Epidermal melanocyte (primary cell): ENCODE data around the gene FJX1.

ENCODE experiments used
- DNase-seq: peaks from one replicate; pipeline ENCODE4 v3.0.0; 2011; ENCODE audit warnings: low spot score; ENCODE audit not compliant: insufficient read length

The FJX1 gene, protein sequence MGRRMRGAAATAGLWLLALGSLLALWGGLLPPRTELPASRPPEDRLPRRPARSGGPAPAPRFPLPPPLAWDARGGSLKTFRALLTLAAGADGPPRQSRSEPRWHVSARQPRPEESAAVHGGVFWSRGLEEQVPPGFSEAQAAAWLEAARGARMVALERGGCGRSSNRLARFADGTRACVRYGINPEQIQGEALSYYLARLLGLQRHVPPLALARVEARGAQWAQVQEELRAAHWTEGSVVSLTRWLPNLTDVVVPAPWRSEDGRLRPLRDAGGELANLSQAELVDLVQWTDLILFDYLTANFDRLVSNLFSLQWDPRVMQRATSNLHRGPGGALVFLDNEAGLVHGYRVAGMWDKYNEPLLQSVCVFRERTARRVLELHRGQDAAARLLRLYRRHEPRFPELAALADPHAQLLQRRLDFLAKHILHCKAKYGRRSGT

DNA sequence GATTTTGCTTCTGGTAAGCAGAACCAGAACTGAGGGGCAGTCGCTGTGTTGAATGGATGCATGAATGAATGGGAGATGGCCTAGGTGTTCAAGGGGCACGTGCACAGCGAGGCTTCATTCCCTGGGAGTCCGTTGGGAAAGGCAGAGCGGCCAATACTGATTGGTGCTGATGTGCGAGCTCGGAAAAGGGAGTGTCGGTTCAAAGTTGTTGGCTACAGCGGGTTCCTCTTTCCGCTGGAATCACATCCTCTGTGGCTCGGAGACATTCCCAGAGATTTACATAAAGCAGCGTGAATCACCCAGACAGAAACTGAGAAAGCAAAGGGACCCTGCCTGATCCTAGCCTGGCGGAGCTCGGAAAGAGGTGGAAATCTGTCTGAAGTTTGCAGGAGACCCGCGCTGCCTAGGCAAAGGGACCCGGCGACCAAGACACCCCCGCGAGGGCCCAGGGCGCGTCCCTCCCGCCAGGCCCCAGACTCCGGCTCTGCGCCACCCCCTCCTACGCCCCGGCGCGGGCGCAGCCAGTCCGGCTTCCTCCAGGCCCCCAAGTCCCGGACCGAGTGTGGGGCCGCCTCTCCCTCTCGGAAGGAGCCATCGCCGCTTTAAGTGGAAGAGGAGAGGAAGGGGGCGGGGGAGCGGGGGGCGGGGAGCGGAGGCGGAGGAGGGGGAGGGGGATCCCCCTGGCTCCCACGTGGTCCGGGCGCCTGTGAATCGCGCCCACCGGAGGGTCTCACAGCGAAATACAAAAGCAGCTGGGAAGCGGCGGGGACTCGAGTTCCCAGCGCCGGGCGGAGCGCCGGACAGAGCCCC, at the start of gene FJX1:
Gene FJX1, plus strand, starts transcription at position 774 of the 810 bp plus-strand sequence. CDS start 177 bp downstream, outside the sequence.
- peak; percentile 56 for DNase-seq

DNA sequence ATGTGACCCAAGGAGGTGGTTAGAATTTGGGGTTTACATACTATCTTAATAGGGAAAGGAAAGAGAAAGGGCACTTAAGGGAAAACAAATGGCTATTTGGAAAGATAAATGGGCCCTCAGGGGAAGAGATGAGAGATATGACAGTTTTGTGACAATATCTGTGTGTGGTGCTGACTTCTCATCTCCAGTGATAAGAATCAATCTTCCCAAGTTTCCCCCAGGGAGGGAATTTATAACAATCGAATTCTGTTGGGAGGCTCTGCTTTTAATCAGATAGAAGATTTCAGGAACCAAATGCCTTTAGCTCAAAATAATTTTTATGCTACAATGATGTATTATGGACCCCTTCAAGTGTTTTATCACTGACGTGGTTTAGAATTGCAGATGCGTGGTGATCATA, 46.6 kb upstream of the FJX1 start:
- no peak for DNase-seq

DNA sequence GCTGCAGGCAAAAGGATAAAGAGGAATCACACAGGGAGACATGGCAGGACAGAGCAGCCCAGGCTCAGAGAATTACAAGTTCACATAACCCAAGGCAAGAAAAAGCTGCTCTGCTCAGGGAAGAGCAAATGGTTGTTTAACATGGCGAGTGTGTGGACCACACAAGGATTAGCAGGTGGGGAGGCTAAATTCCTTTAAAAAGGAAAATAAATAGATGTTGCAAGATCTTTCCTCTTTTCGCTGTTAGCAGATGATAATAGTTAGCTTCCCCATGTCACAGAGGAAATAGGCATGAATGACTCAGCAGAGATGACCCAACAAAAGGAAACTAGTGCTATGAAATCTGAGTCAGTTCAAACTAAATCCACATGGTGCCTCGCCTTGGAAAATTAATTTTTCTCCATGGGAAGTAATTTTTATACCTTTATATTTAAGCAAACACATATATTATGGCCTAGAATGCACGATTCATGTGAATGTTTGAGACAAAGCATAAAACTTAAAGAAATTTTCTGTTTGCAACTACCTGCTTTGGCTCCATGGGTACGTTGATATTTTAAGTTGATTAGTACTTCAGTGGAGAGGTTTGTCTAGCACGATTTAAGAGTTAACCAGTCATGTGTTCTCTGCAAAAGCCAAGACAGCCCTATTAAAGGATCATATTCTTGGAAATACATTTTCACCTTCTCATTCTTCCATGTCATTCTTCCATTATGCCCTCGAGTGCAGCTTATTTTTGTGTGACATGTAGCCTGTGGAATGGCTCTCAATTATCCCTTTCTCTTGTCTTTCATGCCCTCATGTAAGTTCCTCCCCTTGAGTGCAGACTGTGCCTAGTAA, 38.5 kb upstream of the FJX1 start:
- DNase-seq = peak; percentile 53

DNA sequence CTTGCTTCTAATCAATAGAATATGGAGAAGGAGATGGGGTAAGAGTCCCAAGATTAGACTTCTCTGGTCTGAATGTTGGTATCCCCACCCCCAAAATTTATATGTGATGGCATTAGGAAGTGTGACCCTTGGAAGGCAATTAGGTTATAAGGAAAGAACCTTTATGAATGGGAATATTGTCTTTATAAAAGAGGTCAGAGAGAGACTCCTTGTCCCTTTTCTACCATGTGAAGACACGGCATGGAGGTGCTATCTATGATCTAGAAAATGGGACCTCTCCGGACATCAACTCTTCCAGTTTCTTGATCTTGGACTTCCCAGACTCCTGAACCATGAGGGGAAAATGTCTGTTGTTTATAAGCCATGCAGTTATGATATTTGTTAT, 37.9 kb upstream of the FJX1 start:
- no peak for DNase-seq

DNA sequence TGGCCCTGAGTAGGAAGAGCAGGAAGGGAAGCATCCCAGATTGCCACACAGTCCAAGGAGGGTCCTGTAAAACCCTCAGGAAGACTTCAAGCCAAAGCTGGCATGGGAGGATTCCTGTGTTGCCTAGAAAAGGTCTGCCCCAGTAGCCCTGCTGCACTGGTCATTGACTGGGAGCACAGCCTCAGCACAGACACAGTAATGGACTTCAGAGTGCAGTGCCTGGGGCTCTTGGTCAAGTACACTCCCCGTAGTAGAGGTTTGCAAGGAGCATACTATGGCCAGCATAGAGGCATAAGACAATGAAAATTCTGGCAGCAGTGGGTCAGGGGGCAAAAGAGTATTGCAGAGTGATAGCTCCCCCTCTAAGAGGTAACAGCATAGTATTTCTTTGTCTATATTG, 36.2 kb upstream of the FJX1 start:
- DNase-seq = no peak

DNA sequence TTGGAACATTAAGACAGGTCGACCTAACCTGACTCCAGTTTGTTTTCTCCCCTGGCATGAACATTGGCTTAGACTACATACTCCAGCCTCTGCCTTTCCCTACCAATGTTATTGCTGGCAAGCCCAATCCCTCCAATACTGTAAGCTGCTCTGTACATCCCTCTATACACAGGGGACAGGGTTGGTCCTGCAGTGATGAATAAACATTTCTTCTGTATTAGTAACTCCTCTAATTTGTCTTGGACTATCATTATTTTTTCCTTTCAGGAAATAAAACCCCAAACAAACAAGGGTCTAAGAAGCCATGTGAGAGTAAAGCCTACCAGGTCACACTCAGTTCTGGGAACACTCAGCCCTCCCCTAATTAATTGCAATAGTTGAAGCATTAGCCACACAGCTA, 35.1 kb upstream of the FJX1 start:
- no peak for DNase-seq

DNA sequence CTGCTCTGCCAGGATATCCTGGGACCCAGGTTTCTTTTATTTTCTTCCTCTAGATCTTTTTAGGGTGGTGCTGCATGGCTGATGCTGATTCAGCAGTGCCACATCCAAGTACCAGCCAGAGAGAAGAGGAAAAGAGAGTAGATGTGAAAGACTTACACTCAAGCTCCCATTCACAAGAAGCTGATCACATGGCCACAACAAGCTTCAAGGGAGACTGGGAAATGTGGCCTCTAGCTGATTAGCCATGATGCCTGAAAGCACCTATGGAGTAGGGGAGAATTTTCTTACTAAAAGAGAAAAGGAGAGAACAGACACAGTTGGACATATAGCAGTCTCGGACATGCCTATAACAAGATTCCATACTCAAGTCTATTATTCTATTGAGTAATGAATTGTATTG, 34.4 kb upstream of the FJX1 start:
- DNase-seq = no peak

DNA sequence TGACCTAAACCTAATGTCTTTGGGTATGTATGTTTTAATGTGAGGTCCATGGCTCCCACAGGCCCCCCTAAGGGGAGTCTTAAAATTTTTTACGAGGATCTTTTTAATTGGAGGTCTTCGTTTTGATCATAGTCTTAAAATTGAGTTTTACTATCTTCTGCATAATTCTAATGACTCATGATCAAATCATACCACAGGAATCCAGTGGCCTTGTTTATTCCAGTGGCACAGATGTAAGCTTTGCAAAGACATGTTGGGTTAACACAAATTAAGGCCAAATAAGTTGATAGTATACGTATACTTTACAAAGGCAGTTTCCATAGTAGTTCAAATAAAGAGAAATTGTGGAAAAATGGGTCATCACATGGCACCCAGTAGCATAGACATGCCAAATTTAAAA, 33.9 kb upstream of the FJX1 start:
- DNase-seq = no peak

DNA sequence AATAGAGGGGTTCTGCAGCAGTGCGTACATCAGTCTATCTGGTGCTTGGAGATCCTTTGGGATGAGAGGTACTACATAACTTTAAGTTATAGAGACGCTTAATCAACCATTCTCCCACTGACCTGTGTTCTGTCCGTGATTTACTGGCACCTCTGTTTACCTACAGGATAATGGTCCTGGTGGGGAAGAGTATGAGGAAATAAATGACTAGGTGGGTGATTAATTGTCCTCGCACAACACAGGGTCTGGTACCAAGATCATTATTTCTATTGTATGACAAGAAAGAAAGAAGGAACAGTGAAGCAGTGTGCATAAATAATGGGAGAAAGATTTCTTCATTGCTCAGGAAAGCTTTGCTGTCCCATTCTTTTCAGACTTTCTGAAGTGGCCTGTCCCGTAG, 32.8 kb upstream of the FJX1 start:
- no peak for DNase-seq

DNA sequence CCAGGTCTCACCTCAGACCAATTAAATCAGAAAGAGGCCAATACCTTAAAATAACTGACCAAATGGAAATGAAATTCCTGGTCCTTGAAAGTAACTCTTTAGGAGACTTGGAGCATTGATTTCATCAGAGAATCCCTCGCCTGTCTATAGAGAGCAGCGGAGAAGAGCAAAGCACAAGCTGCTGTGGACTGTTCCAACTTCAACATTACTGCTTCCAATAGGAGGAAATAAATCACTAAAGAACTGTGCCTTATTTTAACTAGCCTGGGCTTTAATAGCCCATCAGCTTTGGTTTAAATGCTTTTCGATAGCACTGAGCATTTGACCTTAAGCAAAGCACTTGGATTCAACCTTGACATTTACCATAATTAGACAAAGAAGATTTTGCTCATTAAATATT, 32.0 kb upstream of the FJX1 start:
- DNase-seq = no peak

DNA sequence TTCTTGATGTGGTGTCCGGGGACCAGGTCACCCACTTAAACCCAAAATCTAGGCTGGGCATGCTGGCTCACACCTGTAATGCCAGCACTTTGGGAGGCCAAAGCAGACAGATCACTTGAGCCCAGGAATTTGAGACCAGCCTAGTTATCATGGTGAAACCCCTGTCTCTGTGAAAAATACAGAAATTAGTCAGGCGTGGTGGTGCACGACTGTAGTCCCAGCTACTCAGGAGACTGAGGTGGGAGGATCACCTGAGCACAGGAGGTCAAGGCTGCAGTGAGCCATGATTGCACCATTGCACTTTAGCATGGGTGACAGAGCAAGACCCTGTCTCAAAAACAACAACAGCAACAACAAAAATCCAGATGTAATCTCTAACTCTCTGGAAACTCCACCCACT, 30.3 kb upstream of the FJX1 start:
- DNase-seq = no peak

DNA sequence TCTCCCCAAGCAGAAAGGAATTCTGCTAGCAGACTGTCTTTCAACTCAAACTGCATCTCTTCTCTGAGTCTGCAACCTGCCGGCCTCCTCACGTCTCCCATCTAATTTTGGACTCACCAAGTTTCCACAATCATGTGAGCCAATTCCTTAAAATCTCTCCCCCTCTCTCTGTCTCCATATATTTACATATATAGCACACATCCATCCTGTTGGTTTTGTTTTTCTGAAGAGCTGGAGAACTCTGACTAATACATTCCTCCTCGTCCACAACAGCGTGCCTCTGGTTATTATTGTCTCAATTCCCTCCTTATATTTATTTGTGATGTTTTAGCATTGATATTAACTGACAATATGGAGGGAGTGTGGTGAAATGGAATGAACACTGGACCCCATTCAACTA, 29.6 kb upstream of the FJX1 start:
- no peak for DNase-seq

DNA sequence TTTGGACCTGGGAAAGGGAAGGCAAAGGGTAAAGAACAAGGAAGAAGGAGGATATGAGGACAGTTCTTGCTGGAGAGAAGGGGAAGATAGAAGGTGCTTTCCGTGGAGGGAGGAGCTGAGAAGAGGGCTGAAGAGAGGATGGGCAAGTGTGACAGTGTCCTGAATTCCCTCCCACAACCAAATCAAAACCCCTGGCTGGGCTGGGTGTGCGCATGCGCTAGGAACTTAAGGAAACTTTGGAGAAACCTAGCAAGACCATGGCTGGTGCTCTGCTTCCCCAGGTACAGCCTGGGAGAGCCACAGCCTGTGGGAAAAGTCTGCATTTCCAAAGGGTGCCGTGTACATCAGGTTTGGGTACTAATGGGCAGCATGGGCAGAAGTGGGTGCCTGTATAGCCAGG, 29.0 kb upstream of the FJX1 start:
- DNase-seq = no peak

DNA sequence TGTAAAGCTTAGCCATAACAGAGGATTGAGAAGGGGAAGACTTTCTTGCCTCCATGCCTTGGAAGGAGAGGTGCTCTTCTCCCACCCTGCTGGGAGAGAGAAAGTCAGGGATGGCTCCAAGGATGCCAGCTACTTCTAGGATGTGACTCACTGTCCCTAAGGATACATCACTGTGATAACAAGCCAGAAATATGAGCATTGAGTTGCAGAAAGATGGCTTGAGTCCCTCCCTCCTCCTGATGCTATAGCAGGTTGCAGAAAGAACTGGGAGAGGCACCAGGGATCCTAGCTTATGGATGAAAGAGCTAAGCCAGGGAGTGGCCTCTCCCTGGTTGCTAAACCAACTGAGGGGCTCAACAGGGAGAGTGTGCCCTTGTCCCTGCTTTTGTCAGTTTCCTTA, 27.8 kb upstream of the FJX1 start:
- DNase-seq = no peak

DNA sequence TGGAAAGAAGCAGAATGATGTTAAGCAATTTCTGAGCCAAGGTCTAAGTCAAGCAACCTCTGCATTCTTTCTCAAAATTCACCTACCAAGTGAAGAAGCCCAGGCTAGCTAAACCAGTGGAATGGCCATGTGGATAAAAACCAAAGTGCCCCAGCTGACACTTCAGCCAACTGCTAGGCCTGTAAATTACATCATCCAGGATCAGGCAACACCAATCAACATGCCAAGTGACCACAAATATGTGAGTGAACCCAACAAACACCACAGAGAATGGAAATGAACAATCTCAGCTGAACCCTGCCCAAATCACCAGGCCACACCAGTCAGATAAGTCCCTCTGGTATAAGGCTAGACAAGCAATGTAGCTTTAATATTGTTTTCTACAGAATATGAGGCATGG, 25.1 kb upstream of the FJX1 start:
- peak; percentile 32 for DNase-seq

DNA sequence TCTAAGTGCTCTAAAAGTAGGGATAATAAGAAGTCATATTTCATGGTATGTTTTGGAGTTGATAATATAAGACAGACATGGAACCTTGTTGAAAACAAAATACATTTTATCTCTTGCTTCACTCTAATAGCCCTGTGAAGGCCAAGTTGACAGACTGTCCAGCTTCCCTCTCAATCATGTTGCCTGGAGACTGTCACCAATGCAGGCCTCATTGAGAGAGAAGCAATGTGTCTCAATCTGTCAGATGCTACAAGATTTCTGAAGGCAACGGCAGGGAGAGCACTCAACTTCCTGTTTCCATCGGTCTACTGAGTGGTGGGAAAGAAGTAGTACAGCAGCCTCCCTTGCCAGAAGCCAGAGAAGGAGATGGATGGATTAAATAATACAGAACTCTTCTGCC, 23.6 kb upstream of the FJX1 start:
- no peak for DNase-seq

DNA sequence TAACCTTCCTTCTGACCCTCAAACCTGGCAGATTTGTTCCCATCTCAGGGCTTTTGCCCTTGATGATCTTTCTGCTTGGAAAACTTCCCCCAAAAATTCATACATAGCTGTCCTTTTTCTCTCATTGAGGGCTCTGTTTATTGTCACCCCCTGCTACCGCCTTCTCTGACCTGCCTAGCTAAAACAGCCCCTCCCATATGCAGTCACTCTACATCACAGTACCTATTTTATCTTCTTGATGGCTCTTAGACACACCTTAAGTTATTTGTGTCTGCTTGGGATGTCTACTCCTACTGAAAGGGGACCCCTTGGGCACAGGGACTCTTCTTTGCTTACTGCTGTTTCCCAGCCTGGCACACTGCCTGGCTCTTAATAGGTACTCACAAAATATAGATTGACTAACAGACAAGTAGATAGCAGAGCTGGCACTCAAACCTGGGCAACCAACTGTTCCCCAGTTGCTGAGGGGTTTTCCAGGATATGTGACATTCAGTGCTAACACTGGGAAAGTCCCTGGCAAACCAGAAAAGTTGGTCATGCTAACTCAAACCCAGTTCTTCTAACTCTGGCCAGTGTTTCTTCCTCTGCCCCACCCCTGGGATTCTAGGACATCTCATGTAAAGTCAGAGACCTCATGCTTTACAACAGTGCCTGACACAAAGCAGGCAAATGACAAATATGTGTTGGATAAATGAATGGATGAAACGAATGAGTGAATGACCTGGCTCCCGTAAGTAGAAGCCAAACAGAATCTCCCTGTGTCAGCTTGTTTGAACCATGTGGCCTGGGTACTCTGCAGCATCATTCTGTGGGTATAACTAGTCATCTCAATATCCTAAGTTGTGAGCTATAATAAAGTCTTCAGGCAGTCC, 19.8 kb upstream of the FJX1 start:
- no peak for DNase-seq

DNA sequence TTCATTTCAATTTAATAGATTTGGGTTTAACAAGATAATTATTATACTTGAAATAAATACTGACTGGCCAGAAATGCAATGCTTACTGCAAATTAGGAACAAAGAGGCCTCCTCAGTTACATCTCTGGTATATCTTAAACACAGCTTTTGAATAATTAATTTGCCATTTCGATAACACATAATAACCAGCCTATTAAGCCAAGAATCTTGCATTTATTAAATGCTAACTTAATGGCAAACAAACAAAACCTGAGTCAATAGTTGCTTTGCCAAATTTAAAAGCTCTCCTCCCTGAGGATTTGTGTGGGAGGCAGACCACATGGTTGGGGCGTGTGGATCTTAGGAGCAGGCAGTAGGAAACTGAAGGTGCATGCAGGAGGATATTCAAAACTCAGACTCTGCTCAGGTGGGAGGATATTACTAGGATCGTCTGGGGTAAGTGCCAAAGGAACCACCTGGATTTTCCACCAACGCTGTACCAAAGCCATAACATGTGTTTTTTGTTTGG, 17.9 kb upstream of the FJX1 start:
- DNase-seq = no peak

DNA sequence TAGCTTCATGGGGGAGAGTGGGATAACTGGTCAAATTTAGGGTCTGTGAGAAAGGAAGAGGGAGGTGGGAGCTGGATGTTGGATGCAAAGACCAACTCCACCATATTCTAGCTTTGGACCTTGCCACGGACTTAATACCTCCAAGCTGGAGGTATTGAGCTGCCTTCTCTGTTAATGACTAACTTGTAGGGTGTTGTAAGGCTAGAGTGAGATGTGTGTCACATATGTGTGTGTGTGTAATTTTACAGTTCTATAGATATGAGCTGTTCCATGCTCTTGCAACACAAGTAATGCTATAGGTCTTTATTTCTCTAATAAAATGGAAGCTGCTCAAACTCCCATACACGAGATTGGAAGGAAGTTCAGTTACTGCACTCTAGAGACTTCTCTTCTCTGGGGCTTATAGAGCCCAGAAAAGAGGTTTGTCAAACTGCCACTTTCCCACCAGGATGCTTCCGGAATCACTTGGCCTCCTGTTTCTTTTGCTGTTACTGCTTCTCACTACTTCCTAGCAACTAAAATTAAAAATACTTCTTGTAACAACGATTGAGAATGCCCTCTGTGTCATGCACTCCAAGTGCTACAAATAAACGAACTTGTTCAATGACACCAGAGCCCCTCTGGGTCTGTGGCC, 16.0 kb upstream of the FJX1 start:
- no peak for DNase-seq

DNA sequence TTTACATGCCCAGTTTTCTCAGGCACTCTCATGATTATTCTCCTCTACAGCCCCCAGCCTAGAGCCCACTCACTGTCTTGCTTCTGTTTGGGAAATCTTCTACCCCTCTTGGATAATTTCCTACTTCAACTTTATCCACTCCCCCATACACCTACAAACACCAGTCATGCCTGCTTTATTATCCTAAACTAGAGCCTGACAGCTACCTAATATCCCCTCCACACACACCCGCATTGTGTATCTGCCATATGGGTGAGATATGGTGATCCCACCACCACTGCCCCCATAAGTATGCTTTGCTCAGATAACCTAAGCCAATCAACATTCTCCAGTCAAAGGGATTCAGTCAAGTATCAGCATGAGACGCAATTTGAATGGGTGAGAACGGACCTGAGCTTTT, 15.3 kb upstream of the FJX1 start:
- DNase-seq = no peak
